ENCODE results near the gene MPV17L. TPM values are rescaled to one million over a fixed set of nuclear protein-coding genes. Genes with fewer than 3 reads are reported as not detected.
A peak's percentile ranks its signal among the peaks of the same experiment; 100 is the strongest.
"Not testable (repeated sequence)": the region's sequence is repeated elsewhere in the genome, so short reads cannot be mapped to it uniquely, and the experiment has no call there.

Gene MPV17L
- 4.9 and 5.9 TPM in 2 replicates for total RNA-seq
- long read RNA-seq: 0 reads

GRCh38 chr16:15395631-15396508 lies at the start of gene MPV17L:
MPV17L (plus strand) TSS chr16:15395754; CDS start chr16:15395898, 144 bp downstream.
- not testable (repeated sequence) for H3K27ac Mint-ChIP-seq (ENCODE audit: unreplicated experiment); H3K9me3 Mint-ChIP-seq; H3K27me3 Mint-ChIP-seq (ENCODE audit: low read depth); H3K4me1 Mint-ChIP-seq; H3K36me3 Mint-ChIP-seq (ENCODE audit: low read depth)
- peak; percentile 28 for DNase-seq (ENCODE audit: low read depth, low spot score)
- peak within 1 kb of the TSS; percentile 80 for H3K4me3 Mint-ChIP-seq

DNA sequence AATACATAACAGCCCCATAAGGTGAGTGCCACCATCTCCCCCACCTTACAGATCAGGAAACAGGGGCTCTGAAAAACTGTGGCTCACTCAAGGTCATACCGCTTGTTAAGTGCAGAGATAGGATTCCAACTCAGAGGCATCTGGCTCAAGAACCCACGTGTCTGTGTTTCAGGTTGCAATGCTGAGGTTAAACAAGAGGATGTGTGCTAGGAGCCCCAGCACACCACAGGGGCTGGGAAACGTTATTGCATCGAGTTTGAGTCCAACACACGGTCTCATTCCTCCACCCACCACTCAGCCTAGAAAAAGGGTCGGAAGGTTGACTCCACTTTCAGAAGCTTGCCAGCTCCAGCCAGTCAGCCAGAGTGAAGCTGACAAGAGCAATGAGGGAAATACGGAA lies 46.8 kb upstream of the MPV17L start:
- not testable (repeated sequence) for H3K4me3 Mint-ChIP-seq; DNase-seq (ENCODE audit: low read depth, low spot score); H3K27ac Mint-ChIP-seq (ENCODE audit: unreplicated experiment); H3K9me3 Mint-ChIP-seq; H3K36me3 Mint-ChIP-seq (ENCODE audit: low read depth); H3K27me3 Mint-ChIP-seq (ENCODE audit: low read depth); H3K4me1 Mint-ChIP-seq

DNA sequence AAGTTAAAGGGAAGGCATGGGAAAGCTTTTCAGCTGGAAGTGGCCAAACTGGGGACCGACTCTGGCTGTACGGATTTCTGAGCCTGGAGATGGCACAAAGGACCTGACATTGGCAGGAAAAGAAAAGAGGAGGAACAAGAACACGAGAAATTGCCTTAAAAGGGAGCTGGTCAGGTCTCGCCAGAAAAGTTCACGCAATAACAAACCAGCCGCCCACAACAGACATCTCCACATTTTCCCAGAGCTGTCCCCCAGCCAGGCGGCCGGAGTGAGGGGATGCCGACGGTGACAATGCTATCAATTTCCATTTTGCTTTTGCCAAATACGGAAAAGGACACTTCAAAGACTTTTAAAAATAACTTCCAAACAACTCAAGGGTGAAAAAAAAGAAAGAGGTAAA lies 44.3 kb upstream of the MPV17L start:
- not testable (repeated sequence) for H3K4me1 Mint-ChIP-seq

DNA sequence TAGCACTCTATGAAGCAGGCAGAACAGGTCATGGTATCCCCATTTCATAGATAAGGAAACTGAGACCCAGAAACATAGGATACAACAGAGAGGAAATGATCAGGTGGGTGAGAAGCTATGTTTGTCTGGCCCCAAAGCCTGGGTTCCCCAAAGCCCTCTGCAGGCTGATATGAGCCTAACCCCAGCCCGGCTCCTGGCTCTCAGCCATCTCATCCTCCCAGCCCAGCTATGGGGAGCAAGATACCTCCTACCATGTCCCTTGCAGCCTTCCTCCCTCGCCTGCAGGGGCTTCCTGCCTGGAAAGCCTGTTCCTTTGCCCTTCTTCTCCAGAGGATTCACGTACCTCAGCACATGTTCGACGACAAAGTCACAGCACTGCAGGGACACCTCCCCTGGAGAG lies 43.8 kb upstream of the MPV17L start:
- not testable (repeated sequence) for H3K27me3 Mint-ChIP-seq (ENCODE audit: low read depth); H3K27ac Mint-ChIP-seq (ENCODE audit: unreplicated experiment); H3K36me3 Mint-ChIP-seq (ENCODE audit: low read depth); H3K9me3 Mint-ChIP-seq; H3K4me3 Mint-ChIP-seq; H3K4me1 Mint-ChIP-seq; DNase-seq (ENCODE audit: low read depth, low spot score)

More for the DNA sequence above, 44.3 kb upstream of the MPV17L start:
- not testable (repeated sequence) for H3K36me3 Mint-ChIP-seq (ENCODE audit: low read depth); H3K4me3 Mint-ChIP-seq; H3K9me3 Mint-ChIP-seq; DNase-seq (ENCODE audit: low read depth, low spot score); H3K27ac Mint-ChIP-seq (ENCODE audit: unreplicated experiment); H3K27me3 Mint-ChIP-seq (ENCODE audit: low read depth)

DNA sequence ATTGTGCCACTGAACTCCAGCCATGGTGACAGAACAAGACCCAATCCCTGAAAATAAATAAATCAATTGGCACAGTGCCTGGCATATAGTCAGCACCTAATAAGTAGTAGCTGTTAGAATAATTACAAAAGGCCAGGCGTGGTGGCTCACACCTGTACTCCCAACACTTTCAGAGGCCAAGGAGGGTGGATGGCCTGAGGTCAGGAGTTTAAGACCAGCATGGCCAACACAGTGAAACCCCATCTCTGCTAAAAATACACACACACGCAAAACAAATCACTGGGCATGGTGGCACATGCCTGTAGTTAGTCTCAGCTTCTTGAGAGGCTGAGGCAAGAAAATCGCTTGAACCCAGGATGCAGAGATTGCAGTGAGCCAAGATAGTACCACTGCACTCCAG lies 42.7 kb upstream of the MPV17L start:
- not testable (repeated sequence) for H3K36me3 Mint-ChIP-seq (ENCODE audit: low read depth); DNase-seq (ENCODE audit: low read depth, low spot score); H3K4me1 Mint-ChIP-seq; H3K27ac Mint-ChIP-seq (ENCODE audit: unreplicated experiment); H3K4me3 Mint-ChIP-seq; H3K27me3 Mint-ChIP-seq (ENCODE audit: low read depth); H3K9me3 Mint-ChIP-seq

- not testable (repeated sequence) for H3K9me3 Mint-ChIP-seq; H3K4me1 Mint-ChIP-seq; H3K4me3 Mint-ChIP-seq; H3K27ac Mint-ChIP-seq (ENCODE audit: unreplicated experiment); H3K27me3 Mint-ChIP-seq (ENCODE audit: low read depth); DNase-seq (ENCODE audit: low read depth, low spot score); H3K36me3 Mint-ChIP-seq (ENCODE audit: low read depth)
Measured at GRCh38 chr16:15354846-15355245, 40.7 kb upstream of the MPV17L start.

GRCh38 chr16:15357495-15357894 lies 38.1 kb upstream of the MPV17L start:
- not testable (repeated sequence) for H3K27ac Mint-ChIP-seq (ENCODE audit: unreplicated experiment); H3K4me3 Mint-ChIP-seq; H3K4me1 Mint-ChIP-seq; H3K36me3 Mint-ChIP-seq (ENCODE audit: low read depth); H3K9me3 Mint-ChIP-seq; DNase-seq (ENCODE audit: low read depth, low spot score); H3K27me3 Mint-ChIP-seq (ENCODE audit: low read depth)

- not testable (repeated sequence) for H3K9me3 Mint-ChIP-seq; H3K36me3 Mint-ChIP-seq (ENCODE audit: low read depth); H3K27ac Mint-ChIP-seq (ENCODE audit: unreplicated experiment); H3K27me3 Mint-ChIP-seq (ENCODE audit: low read depth); H3K4me3 Mint-ChIP-seq; DNase-seq (ENCODE audit: low read depth, low spot score); H3K4me1 Mint-ChIP-seq
Measured at GRCh38 chr16:15378194-15378593, 17.4 kb upstream of the MPV17L start, which contains the start of gene NPIPA5. NPIPA5 (minus strand) TSS chr16:15378294; CDS start chr16:15378294, 0 bp downstream.

GRCh38 chr16:15382810-15383209 lies 12.7 kb upstream of the MPV17L start:
- DNase-seq (ENCODE audit: low read depth, low spot score); H3K9me3 Mint-ChIP-seq; H3K27me3 Mint-ChIP-seq (ENCODE audit: low read depth); H3K4me1 Mint-ChIP-seq; H3K36me3 Mint-ChIP-seq (ENCODE audit: low read depth); H3K4me3 Mint-ChIP-seq; H3K27ac Mint-ChIP-seq (ENCODE audit: unreplicated experiment): not testable (repeated sequence)

DNA sequence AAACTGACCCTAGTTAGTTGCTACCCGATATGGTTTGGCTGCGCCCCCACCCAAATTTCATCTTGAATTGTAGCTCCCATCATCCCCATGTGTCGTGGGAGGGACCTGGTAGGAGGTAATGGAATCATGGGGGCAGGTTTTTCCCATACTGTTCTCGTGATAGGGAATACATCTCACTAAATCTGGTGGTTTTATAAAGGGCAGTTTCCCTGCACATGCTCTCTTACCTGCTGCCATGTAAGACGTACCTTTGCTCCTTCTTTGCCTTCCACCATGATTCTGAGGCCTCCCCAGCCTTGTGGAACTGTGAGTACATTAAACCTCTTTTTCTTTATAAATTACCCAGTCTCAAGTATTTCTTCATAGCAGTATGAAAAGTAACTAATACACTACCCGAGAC lies 7.5 kb upstream of the MPV17L start:
- H3K36me3 Mint-ChIP-seq (ENCODE audit: low read depth); H3K27me3 Mint-ChIP-seq (ENCODE audit: low read depth); DNase-seq (ENCODE audit: low read depth, low spot score); H3K9me3 Mint-ChIP-seq; H3K4me3 Mint-ChIP-seq; H3K4me1 Mint-ChIP-seq; H3K27ac Mint-ChIP-seq (ENCODE audit: unreplicated experiment): not testable (repeated sequence)

GRCh38 chr16:15389916-15390315 lies 5.6 kb upstream of the MPV17L start:
- not testable (repeated sequence) for H3K36me3 Mint-ChIP-seq (ENCODE audit: low read depth); H3K27ac Mint-ChIP-seq (ENCODE audit: unreplicated experiment); H3K27me3 Mint-ChIP-seq (ENCODE audit: low read depth); DNase-seq (ENCODE audit: low read depth, low spot score); H3K4me3 Mint-ChIP-seq; H3K4me1 Mint-ChIP-seq; H3K9me3 Mint-ChIP-seq

- not testable (repeated sequence) for DNase-seq (ENCODE audit: low read depth, low spot score); H3K27me3 Mint-ChIP-seq (ENCODE audit: low read depth); H3K27ac Mint-ChIP-seq (ENCODE audit: unreplicated experiment); H3K9me3 Mint-ChIP-seq; H3K36me3 Mint-ChIP-seq (ENCODE audit: low read depth); H3K4me3 Mint-ChIP-seq; H3K4me1 Mint-ChIP-seq
Measured at GRCh38 chr16:15393025-15393424, 2.5 kb upstream of the MPV17L start.

- H3K27ac Mint-ChIP-seq (ENCODE audit: unreplicated experiment); H3K27me3 Mint-ChIP-seq (ENCODE audit: low read depth); H3K4me1 Mint-ChIP-seq; H3K36me3 Mint-ChIP-seq (ENCODE audit: low read depth); DNase-seq (ENCODE audit: low read depth, low spot score); H3K9me3 Mint-ChIP-seq: not testable (repeated sequence)
- peak overlapping the region; percentile 58 for H3K4me3 Mint-ChIP-seq
Measured at GRCh38 chr16:15396509-15396829, 915 bp downstream of the MPV17L start.

Data from neural crest cell (in vitro differentiated cells).